T-helper 9 cell (primary cell): ENCODE data around the gene PGAP6.
A peak's percentile ranks its signal among the peaks of the same experiment; 100 is the strongest.
"Not testable (repeated sequence)": the region's sequence is repeated elsewhere in the genome, so short reads cannot be mapped to it uniquely, and the experiment has no call there.

Experiments
- DNase-seq: peaks from one replicate; pipeline ENCODE4 v3.0.0-alpha.2; 2020
- total RNA-seq, 2 donors: gene quantifications; one replicate each; lab custom pipeline; 2026; lab: John Stamatoyannopoulos, UW

PGAP6 gene, protein sequence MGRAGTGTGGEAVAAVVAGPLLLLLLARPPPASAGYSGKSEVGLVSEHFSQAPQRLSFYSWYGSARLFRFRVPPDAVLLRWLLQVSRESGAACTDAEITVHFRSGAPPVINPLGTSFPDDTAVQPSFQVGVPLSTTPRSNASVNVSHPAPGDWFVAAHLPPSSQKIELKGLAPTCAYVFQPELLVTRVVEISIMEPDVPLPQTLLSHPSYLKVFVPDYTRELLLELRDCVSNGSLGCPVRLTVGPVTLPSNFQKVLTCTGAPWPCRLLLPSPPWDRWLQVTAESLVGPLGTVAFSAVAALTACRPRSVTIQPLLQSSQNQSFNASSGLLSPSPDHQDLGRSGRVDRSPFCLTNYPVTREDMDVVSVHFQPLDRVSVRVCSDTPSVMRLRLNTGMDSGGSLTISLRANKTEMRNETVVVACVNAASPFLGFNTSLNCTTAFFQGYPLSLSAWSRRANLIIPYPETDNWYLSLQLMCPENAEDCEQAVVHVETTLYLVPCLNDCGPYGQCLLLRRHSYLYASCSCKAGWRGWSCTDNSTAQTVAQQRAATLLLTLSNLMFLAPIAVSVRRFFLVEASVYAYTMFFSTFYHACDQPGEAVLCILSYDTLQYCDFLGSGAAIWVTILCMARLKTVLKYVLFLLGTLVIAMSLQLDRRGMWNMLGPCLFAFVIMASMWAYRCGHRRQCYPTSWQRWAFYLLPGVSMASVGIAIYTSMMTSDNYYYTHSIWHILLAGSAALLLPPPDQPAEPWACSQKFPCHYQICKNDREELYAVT
- total RNA-seq, result 111 to 124 reads per million in 2 donors

DNA sequence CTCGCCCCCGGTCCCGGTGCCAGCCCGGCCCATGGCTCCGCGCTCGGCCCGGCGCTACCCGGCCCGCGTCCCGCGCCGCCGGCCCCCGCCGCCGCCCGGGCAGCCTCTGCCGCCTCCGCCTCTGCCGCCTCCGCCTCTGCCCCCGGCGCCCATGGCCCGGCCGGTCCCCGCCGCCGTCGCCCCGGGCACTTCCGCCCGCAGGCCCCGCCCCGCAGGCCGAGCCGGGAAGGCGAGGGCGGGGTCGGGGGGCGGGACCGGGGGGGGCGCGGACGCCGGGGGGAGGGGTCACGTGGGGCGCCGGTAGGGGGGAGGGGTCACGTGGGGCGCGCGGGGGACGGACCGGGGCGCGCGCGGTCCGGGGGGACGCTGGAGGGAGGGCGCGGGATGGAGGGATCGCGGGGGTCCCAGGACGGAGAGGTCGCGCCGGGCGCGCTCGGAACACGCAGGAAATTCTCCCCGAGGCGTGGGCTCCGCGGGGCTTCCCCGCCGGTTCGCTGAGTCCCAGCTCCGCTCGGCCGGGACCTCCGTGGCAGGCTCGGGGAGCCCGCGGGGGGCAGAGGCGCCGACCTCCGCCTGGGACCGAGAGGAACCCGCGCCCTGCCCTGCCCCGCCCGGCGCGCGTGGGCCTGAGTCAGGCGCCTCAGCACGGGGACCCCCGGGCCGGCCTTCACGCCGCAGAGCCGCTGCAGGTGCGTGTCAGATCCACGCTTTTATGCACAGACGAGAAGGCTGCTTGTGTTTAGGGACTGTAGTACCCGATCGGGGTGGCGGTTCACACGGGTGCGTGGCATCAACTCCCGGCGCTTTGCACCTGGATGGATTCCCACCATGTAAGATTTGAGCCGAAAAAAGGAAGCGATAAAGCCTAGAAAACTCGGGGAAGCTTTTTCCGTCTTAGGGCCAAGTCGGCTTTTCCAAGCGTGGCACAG is at the start of gene PGAP6:
TSS of gene PGAP6 (minus strand) at position 190 of the 929 bp plus-strand sequence. CDS start at position 33, 157 bp downstream.
- DNase-seq, result peak; percentile 70

GRCh38 chr16:430904-431303 is 49.1 kb upstream of the PGAP6 start:
- no peak for DNase-seq

- DNase-seq, result no peak
These were observed 45.5 kb upstream of the PGAP6 start for GRCh38 chr16:427250-427649.

- DNase-seq, result no peak
These were observed 45.1 kb upstream of the PGAP6 start for GRCh38 chr16:426906-427249.

- DNase-seq, result no peak
These were observed 44.5 kb upstream of the PGAP6 start for GRCh38 chr16:426115-426905.

DNA sequence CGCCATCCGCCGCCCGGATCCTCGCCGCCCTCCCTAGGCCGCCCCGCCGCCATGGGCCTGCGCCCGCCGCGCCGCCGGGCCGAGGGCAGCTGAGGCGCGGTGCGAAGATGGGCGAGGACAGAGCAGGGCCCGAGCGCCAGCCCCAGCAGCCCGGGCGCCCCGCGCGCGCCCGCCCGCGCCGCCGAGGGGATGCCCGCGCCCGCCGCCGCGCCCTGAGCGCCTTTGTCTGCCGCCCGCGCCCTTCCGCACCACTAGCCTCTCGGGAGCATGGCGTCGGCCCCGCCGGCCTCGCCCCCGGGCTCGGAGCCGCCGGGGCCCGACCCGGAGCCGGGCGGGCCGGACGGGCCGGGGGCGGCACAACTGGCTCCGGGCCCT is 43.9 kb upstream of the PGAP6 start:
- DNase-seq, result peak; percentile 42

DNA sequence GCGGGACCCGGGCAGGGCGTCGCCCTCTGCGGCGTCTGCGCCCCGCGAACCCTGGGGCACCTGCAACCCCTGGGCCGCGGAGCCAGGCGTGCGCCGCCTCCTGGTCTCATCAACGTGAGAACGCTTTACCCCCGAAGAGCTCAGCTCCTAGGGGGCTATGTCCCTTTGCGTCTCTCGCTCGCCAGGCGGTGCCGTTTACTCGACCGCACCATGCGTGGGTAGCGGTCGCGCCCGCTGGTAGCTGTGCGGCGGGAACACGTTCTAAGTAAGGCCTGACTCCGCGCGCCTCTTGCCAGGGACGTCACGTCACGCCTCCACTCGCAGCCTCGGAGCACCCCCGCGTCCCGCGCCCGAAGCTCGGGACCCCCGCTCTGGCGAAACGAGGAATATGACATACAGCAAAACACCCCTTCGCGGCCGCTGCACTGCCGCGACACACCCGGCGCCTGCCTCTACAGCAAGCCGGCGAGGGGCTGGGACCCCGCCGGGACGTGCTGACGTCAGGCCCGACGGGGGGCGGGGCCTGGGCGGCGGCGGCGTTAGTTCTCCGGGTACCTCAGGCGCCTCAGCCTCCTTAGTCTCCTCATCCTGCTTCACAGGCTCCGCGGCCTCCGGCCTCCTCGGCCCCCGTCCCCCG is 43.4 kb upstream of the PGAP6 start, which contains the start of gene RAB11FIP3:
TSS of gene RAB11FIP3 (plus strand) at position 568 of the 637 bp plus-strand sequence. CDS start 358 bp downstream, outside the sequence.
- DNase-seq, result peak; percentile 72

GRCh38 chr16:424623-425081 is 42.9 kb upstream of the PGAP6 start:
- DNase-seq, result no peak

GRCh38 chr16:424033-424622 is 42.4 kb upstream of the PGAP6 start:
- no peak for DNase-seq

DNA sequence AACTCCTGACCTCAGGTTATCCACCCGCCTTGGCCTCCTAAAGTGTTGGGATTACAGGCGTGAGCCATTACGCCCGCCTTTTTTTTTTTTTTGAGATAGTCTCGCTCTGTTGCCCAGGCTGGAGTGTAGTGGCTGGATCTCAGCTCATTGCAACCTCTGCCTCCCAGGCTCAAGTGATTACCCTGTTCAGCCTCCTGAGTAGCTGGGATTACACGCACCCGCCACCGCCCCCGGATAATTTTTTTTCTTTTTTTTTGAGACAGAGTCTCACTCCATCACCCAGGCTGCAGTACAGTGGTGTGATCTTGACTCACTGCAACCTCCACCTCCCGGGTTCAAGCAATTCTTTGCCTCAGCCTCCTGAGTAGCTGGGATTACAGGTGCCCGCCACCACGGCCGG is 40.4 kb upstream of the PGAP6 start:
- not testable (repeated sequence) for DNase-seq

DNA sequence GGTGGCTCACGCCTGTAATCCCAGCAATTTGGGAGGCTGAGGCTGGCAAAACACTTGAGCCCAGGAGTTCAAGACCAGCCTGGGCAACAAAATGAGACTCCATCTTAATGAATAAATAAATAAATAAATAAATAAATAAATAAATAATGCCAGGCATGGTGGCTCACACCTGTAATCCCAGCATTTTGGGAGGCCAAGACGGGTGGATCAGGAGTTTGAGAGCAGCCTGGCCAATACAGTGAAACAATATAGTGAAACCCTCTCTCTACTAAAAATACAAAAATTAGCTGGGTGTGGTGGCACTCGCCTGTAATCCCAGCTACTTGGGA is 33.4 kb upstream of the PGAP6 start:
- not testable (repeated sequence) for DNase-seq

- no peak for DNase-seq
These were observed 32.8 kb upstream of the PGAP6 start for GRCh38 chr16:414395-415169.

GRCh38 chr16:411576-412265 is 29.9 kb upstream of the PGAP6 start:
- DNase-seq, result no peak

GRCh38 chr16:410516-411178 is 28.9 kb upstream of the PGAP6 start:
- DNase-seq, result no peak

GRCh38 chr16:407253-407652 is 25.5 kb upstream of the PGAP6 start:
- DNase-seq, result no peak

GRCh38 chr16:405548-406506 is 24.0 kb upstream of the PGAP6 start:
- DNase-seq, result no peak

DNA sequence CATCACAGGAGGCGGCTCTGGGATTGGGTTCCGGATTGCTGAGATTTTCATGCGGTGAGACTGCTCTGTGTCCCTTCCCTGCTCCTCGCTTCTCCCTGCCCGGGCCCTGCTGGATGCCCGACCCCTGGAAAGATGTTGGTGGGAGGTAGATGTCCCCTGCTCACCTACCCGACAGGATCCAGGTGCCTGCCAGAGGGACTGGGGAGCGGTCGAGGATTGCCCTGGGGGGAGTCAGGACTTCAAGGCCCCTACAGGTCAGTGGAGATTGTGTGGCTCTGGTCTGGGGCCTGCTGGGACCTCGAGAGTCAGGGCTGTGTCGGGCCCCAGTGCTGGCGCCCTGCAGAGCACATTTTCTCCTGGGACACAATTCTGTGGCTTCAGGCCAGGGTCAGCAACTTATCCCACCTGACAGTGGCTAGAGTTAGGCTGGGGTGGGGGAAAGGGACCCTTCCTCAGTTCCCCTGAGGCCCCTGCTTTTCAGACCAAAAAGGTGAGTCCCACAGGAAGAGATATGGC is 23.3 kb upstream of the PGAP6 start:
- DNase-seq, result no peak
